Activated CD4-positive, alpha-beta T cell treated with anti-CD3 and anti-CD28 coated beads for 4 hours (primary cell): Measurements from ENCODE around the gene IQCK.

Experiments used
- DNase-seq, 2 donors: peaks; one replicate each; pipeline ENCODE4 v3.0.0-alpha.2; 2020

IQCK gene

GRCh38 chr16:19864566-19864965 is 146.5 kb downstream of the IQCK start:
- DNase-seq, result no peak

- DNase-seq, result no peak
Measured at GRCh38 chr16:19868421-19868820, 150.3 kb downstream of the IQCK start.

GRCh38 chr16:19871721-19872120 is 153.7 kb downstream of the IQCK start:
- no peak for DNase-seq

- DNase-seq, result no peak
Measured at GRCh38 chr16:19872179-19872863, 154.2 kb downstream of the IQCK start.

- no peak for DNase-seq
Measured at GRCh38 chr16:19872935-19873334, 154.9 kb downstream of the IQCK start.

GRCh38 chr16:19874026-19874425 is 156.0 kb downstream of the IQCK start:
- no peak for DNase-seq

GRCh38 chr16:19874851-19875546 is 156.9 kb downstream of the IQCK start:
- DNase-seq, result no peak

DNA sequence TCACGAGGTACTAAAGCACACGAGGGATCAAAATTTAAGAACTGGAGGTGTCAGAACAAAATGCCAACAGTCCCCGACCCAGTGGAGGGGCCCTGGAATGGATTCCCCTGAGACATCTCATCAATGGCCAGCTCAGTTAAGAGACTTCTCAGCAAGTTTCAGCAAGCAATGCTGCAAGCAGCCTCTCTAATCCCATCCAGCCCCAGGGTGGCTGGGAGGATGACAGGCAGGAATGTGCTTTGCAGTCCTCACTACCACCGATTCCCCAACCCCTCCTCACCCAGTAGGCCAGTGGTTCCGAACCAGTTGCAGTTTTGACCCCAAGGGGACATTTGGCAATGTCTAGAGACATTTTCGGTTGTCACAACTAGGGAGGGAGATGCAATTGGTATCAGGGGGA is 157.8 kb downstream of the IQCK start:
- no peak for DNase-seq

- no peak for DNase-seq
Measured at GRCh38 chr16:19876501-19877059, 158.5 kb downstream of the IQCK start.

GRCh38 chr16:19878757-19879156 is 160.7 kb downstream of the IQCK start:
- DNase-seq, result no peak

DNA sequence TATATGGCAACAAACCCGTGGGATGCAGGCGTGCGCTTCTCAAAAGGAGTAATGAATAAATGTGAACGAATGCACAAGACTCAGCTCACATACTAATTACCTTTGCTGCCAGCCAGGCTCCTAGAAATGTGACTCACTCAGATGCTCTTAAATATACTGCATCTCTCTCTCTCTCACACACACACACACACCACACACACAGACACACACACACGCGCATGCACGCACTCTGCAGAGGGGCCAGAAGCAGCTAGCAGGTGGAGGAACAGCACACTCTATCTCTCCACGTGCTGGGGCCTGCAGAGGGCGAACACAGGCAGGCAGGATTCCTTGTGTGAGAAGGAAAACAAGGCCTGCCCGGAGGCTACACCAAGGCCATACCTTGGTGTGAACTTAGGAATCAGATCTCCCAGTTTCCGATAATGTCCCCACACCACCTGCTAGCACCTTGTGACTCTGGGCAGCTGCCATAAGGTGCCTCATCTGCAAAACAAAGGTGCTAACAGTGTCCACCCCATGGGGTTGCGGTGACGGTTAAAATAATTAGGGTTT is 161.2 kb downstream of the IQCK start:
- no peak for DNase-seq

GRCh38 chr16:19881028-19881427 is 163.0 kb downstream of the IQCK start:
- no peak for DNase-seq

- DNase-seq, result no peak
Measured at GRCh38 chr16:19881783-19882182, 163.7 kb downstream of the IQCK start.

GRCh38 chr16:19882186-19882585 is 164.1 kb downstream of the IQCK start:
- no peak for DNase-seq

DNA sequence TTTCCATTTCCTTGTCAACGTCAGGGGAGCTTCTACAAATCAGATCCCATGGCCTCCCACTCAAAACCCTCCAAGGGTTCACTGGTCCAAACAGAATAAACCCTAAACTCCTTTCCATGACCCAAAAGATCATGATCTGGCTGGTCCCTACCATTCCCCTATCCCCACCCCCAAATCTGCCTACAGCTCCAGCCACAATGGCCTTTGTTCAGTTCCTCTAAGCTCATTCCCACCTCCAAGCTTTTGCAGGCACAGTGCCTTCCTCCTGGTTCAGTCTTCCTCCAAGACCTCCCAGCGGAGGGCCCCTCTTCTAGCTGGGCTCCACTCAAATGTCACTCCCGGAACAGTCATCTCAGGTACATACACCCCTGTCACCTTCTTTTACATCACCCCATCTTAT is 164.6 kb downstream of the IQCK start:
- DNase-seq, result no peak

GRCh38 chr16:19883296-19883965 is 165.4 kb downstream of the IQCK start:
- DNase-seq, result no peak

GRCh38 chr16:19883966-19884485 is 166.0 kb downstream of the IQCK start:
- peak in 1 of 2 donors; percentile 8 for DNase-seq

DNA sequence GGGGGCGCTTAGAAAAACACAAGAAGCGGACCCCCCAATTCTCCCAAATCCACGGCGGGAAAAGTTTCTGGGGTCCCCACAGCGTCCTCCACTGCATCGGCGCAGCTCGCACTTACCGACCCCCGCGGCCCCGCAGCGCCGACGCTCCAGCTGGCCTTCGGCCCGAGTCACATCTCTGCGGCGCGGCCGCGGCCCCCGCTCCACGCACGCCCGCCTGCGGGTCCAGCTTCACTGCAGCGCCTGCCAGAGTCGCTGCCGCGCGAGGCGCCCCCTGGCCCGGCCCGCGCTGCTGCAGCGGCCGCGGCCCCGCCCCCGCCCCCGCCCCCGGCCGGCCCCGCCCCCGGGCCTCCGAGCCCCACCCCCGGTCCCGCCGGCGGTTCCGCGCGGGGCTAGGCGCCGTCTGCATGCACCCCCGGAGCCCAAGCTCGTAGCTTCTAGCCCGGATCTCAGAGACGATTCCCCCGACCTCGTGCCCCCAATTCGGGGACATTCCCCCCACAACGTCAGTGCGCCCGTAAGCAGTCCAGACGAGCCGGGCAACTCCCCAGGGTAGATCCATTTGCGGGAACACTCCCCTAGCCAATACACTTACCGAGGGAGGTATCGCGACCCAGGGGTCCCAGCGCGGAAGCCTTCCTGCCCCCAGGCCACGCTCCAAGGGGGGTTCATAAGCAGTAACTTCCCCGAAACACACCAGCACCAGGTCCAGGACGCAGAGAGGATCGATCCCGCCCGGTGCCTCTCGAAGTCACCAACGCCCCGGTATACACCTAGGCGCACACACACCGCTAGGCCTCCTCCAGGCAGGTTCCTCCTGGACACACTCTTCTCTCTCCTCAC is 166.8 kb downstream of the IQCK start, which contains the start of gene GPRC5B:
Gene GPRC5B (minus strand): TSS at position 238 of the 840 bp plus-strand sequence. CDS start 12,003 bp downstream, outside the sequence.
- peak; percentile 36 to 47 for DNase-seq

DNA sequence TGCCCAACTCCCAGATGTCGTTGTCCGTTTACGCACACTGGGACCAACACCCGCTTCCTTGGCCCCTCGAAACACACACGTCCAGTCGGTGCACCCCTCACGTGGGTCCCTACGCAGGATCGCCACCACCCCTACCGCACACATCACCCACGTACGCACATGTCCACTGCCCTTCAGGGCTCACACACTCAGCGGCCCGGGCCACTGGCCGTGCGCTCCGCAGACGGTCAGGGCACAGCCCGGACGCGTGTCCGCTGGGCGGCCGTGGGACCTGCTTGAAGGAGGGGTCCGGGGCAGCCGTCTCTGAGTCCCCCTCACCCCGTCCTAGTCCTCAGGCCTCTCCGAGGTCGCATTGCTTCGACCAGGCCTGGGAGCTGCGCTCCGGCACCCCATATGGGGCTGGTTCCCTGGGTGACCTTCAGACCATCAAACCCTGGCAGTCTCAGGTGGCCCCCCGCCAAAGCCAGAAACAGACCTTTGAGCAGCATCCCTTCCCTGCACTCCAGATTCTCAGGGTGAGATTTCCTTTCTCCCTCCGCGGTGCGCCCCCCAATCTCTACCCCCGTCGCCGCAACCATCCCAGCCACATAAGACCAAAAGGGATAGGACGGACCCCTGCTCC is 167.5 kb downstream of the IQCK start:
- DNase-seq, result no peak

- peak; percentile 75 to 84 for DNase-seq
Measured at GRCh38 chr16:19886073-19886941, 168.2 kb downstream of the IQCK start.

DNA sequence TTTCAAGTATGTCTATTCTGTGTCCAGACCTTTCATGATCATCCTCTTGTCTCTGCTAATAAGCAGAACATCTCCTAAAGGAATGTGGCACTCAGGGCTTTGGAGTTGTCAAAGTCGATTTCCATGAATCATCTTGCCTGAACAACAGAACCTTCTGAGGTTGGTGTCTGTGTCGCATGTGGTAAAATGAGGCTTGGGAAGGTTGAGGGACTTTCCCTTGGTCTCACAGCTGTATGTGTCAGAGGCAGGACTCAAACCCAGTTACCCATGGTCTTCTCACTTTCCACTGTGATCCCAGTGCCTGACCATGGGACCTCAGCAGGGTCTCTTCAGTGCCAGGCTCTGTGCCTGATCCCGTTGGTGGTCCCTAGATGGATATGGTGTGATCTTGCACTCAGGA is 170.8 kb downstream of the IQCK start:
- no peak for DNase-seq
